BLaER1 treated with 17β-estradiol and CSF1 and Interleukin-3, amounts not matched to agents 10 nM and 100 nM (cell line): ENCODE measurements around the gene PAPSS2.

ENCODE experiments used
- H3K27ac ChIP-seq, 11 experiments: shearing (Covaris generic); formaldehyde crosslinking; 2 replicates each; pipeline ENCODE4 v1.8.1; 2022
- H3K27me3 ChIP-seq, 11 experiments: shearing (Covaris generic); formaldehyde crosslinking; 2 replicates each; pipeline ENCODE4 v1.8.1; 2022
- H3K36me3 ChIP-seq, 11 experiments: shearing (Covaris generic); formaldehyde crosslinking; 2 replicates each; pipeline ENCODE4 v1.8.1; 2022
- H3K4me1 ChIP-seq, 10 experiments: shearing (Covaris generic); formaldehyde crosslinking; 2 replicates each; pipeline ENCODE4 v1.8.1; 2022
- H3K4me2 ChIP-seq, 11 experiments: shearing (Covaris generic); formaldehyde crosslinking; 2 replicates each; pipeline ENCODE4 v1.8.1; 2022
- H3K4me3 ChIP-seq, 10 experiments: shearing (Covaris generic); formaldehyde crosslinking; 2 replicates each; pipeline ENCODE4 v1.8.1; 2022
- H3K9ac ChIP-seq, 11 experiments: shearing (Covaris generic); formaldehyde crosslinking; 2 replicates each; pipeline ENCODE4 v1.8.1; 2022
- H3K9me3 ChIP-seq, 11 experiments: shearing (Covaris generic); formaldehyde crosslinking; replicated peaks in 1 of 11; 2 replicates each; pipeline ENCODE4 v1.8.1; 2022
- H4K20me1 ChIP-seq, 11 experiments: shearing (Covaris generic); formaldehyde crosslinking; 2 replicates each; pipeline ENCODE4 v1.8.1; 2022
- Cebpa-rat ChIP-seq, 11 experiments: shearing (Covaris generic); IDR thresholded peaks; 2 replicates each; pipeline ENCODE4 v1.8.1; 2022

PAPSS2 gene

DNA sequence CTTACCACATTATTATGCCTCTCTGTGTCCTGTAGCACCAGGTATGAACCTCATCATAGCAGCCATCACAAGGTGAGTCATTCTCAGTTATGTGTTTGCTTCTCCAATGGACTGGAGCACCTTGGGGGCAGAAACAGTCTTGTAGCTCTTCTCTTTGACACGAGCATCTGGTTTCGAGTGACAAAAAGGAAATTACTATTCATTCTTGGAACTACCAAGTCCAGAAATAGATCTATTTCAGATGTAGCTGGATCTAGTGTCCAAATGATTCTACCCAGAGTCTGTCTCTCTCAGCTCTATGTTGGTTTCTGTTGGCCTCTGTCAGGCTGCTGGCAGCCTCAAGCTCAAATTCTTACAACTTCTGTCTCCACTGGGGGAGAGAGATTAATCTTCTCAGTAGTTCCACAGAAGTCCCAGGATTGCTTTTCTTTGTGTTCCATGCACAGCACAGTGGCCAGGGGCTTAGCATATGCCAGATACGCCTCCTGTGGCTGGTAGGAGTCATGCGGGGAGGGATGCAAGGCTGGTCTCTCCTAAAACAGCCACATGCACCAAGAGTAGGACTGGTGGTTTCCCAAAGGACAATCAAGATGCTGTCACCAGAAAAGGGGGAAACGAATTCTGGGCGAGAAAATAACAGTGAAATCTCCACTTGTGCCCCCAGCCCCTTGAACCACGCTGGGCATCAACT is 37.2 kb upstream of the PAPSS2 start:
- Histone ChIP-seq H3K27me3 (no peaks in the 10 kb centered on the region), H3K9ac (no peak overlapping the region), H3K4me2 (no peak overlapping the region), H3K9me3 (no peaks in the 10 kb centered on the region), H4K20me1 (no peaks in the 10 kb centered on the region), H3K36me3 (no peaks in the 10 kb centered on the region), H3K4me1 (peaks cover 0 to 5% (median 0%) of the 10 kb centered on the region in 10 experiments; a peak in 3 of 20 replicates), H3K4me3 (no peak overlapping the region), H3K27ac (no peak overlapping the region)
- TF ChIP-seq Cebpa-rat (IDR thresholded peaks at IDR 0.05), result no peak

DNA sequence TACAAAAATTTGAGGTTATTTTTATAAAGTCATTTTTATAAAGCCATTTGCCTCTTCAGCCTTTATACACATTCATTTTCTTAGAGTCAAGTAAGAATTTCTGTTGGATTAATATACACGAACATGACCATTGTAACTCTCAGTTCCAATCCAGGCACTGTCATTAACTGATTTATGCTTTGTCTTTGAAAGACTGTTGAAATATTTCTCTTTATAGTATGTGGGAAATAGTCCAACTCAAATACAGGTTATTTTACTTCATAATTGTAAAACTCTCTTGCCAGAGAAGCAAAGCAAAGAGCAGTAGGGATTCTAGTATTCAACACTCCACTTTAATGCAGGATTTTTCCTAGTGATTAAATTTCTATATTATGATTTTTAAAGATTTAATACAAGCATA is 36.5 kb upstream of the PAPSS2 start:
- Histone ChIP-seq H3K36me3 (no peaks in the 10 kb centered on the region), H3K9ac (no peak overlapping the region), H3K9me3 (no peaks in the 10 kb centered on the region), H3K4me1 (peaks cover 0 to 5% (median 0%) of the 10 kb centered on the region in 10 experiments; a peak in 3 of 20 replicates), H3K27ac (no peak overlapping the region), H3K4me3 (no peak overlapping the region), H3K4me2 (no peak overlapping the region), H4K20me1 (no peaks in the 10 kb centered on the region), H3K27me3 (no peaks in the 10 kb centered on the region)
- TF ChIP-seq Cebpa-rat (IDR thresholded peaks at IDR 0.05), result no peak

DNA sequence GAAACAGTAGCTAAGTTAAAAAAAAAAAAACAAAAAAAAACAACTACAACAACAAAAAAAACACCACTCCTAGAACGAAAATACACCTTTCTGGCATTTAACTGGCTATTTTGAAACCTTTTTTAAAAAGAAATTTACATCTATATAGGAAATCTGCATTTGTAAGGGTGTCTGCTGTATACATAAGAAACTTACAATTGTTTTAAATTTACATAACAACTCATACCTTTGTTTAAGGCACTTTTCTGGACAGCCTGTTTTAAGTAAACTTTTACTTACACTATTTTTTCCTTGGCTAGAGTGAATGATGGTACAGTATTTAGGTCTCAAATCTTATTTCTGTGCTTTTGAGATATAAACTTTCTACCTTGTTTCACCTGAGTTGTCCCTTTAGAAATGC is 34.0 kb upstream of the PAPSS2 start:
- Histone ChIP-seq H3K4me3 (no peak overlapping the region), H3K27me3 (no peaks in the 10 kb centered on the region), H3K9me3 (no peaks in the 10 kb centered on the region), H3K4me2 (no peak overlapping the region), H3K9ac (no peak overlapping the region), H3K4me1 (no peaks in the 10 kb centered on the region), H3K36me3 (no peaks in the 10 kb centered on the region), H3K27ac (no peak overlapping the region), H4K20me1 (no peaks in the 10 kb centered on the region)
- no peak for TF ChIP-seq Cebpa-rat (IDR thresholded peaks at IDR 0.05)

GRCh38 chr10:87626422-87626892 is 33.2 kb upstream of the PAPSS2 start:
- no peak overlapping the region for H3K4me2 ChIP-seq
- H3K9ac ChIP-seq, result no peak overlapping the region
- no peaks in the 10 kb centered on the region; a peak in 2 of 22 replicates for H3K9me3 ChIP-seq
- H3K36me3 ChIP-seq, result no peaks in the 10 kb centered on the region
- H4K20me1 ChIP-seq, result no peaks in the 10 kb centered on the region
- H3K4me3 ChIP-seq, result no peak overlapping the region
- no peak overlapping the region for H3K27ac ChIP-seq
- no peaks in the 10 kb centered on the region for H3K4me1 ChIP-seq
- no peak for TF ChIP-seq Cebpa-rat (IDR thresholded peaks at IDR 0.05)
- no peaks in the 10 kb centered on the region for H3K27me3 ChIP-seq

DNA sequence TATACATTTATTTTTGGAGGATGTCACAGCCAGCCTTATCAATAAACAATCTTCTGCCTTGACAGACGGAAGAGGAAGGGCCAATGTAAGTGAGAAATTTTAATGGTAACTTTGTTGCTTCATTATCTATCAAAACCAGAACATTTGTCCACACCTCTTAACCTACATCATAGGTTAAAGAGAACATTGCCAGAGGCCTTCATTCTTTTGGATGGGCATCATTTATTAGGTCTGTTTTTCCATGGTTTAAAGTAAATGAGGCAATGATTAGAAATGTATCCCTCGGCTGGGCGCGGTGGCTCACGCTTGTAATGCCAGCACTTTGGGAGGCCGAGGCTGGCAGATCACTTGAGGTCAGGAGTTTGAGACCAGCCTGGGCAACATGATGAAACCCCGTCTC is 29.5 kb upstream of the PAPSS2 start:
- Histone ChIP-seq H3K9me3 (peaks cover 0 to 18% (median 6%) of the 10 kb centered on the region in 11 experiments; a peak in 10 of 22 replicates), H4K20me1 (no peaks in the 10 kb centered on the region), H3K27ac (no peak overlapping the region), H3K4me2 (no peak overlapping the region), H3K36me3 (no peaks in the 10 kb centered on the region), H3K4me1 (peaks cover 0 to under 1% (median 0%) of the 10 kb centered on the region in 10 experiments; a peak in 3 of 20 replicates), H3K4me3 (no peak overlapping the region), H3K27me3 (no peaks in the 10 kb centered on the region), H3K9ac (no peak overlapping the region)
- no peak for TF ChIP-seq Cebpa-rat (IDR thresholded peaks at IDR 0.05)

- H3K4me3 ChIP-seq, result no peak overlapping the region
These were observed 27.2 kb upstream of the PAPSS2 start for GRCh38 chr10:87632454-87632853.

GRCh38 chr10:87634311-87634710 is 25.4 kb upstream of the PAPSS2 start:
- H3K9me3 ChIP-seq, result peaks cover 0 to 18% (median 6%) of the 10 kb centered on the region in 11 experiments; a peak in 10 of 22 replicates
- no peaks in the 10 kb centered on the region for H3K27me3 ChIP-seq
- H3K4me3 ChIP-seq, result no peak overlapping the region
- H3K4me1 ChIP-seq, result peaks cover 0 to 19% (median 0%) of the 10 kb centered on the region in 10 experiments; a peak in 7 of 20 replicates
- H3K36me3 ChIP-seq, result no peaks in the 10 kb centered on the region
- no peak overlapping the region for H3K4me2 ChIP-seq
- TF ChIP-seq Cebpa-rat (IDR thresholded peaks at IDR 0.05), result no peak
- no peak overlapping the region for H3K27ac ChIP-seq
- no peak overlapping the region for H3K9ac ChIP-seq
- H4K20me1 ChIP-seq, result no peaks in the 10 kb centered on the region

More at GRCh38 chr10:87632454-87632853, 27.2 kb upstream of the PAPSS2 start:
- Histone ChIP-seq H3K9me3 (peaks cover 0 to 18% (median 6%) of the 10 kb centered on the region in 11 experiments; a peak in 10 of 22 replicates), H3K27me3 (no peaks in the 10 kb centered on the region), H3K9ac (no peak overlapping the region), H3K4me2 (no peak overlapping the region), H4K20me1 (no peaks in the 10 kb centered on the region), H3K4me1 (peaks cover 0 to 19% (median 0%) of the 10 kb centered on the region in 10 experiments; a peak in 7 of 20 replicates), H3K36me3 (no peaks in the 10 kb centered on the region), H3K27ac (no peak overlapping the region)
- TF ChIP-seq Cebpa-rat (IDR thresholded peaks at IDR 0.05), result no peak

DNA sequence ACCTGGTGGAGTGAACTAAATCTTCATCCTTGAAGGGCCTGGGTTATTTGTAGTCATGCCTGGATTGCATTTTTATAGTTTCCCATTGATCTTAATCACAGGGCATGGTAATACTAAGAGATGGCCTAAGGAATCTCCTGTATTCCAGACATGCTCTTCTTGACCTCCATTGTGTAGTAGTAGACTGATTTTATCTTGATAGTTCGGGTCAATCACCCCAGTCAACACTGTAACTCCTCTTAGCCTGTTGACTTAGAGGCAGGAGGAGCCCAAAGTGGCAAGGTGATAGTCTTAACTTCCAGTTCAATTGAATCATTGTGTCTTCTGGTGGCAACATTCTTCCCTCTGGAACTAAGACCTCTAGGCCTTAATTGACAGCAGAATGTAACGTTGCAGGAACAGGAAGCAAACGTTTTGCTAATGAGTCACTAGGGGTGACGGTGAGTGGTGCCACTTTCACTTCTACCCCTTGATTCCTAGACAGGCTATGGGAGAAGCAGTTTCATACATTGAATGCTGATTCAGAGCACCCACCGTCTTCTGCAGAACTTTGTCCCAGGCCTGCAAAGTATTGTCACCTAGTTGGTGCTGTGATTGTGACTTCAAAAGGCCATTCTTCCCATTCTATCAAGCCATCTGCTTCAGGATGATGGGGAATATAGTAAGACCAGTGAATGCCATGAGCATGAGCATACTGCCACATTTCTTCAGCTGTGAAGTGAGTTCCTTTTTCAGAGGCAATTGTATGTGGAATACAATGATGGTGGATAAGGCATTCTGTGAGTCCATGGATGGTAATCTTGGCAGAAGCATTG is 24.0 kb upstream of the PAPSS2 start:
- H4K20me1 ChIP-seq, result no peaks in the 10 kb centered on the region
- H3K4me2 ChIP-seq, result peak overlapping the region in 4 of 11 experiments; percentile 45 to 72 (median 61); a peak in 7 of 22 replicates
- no peaks in the 10 kb centered on the region for H3K36me3 ChIP-seq
- H3K27ac ChIP-seq, result peak overlapping the region in 2 of 11 experiments; percentile 37 to 45; a peak in 3 of 22 replicates
- H3K9ac ChIP-seq, result no peak overlapping the region
- H3K27me3 ChIP-seq, result no peaks in the 10 kb centered on the region
- no peak overlapping the region for H3K4me3 ChIP-seq
- peaks cover 0 to 18% (median 6%) of the 10 kb centered on the region in 11 experiments; a peak in 10 of 22 replicates for H3K9me3 ChIP-seq
- no peak for TF ChIP-seq Cebpa-rat (IDR thresholded peaks at IDR 0.05)
- peaks cover 0 to 19% (median 0%) of the 10 kb centered on the region in 10 experiments; a peak in 7 of 20 replicates for H3K4me1 ChIP-seq

GRCh38 chr10:87636313-87636915 is 23.3 kb upstream of the PAPSS2 start:
- Histone ChIP-seq H3K9ac (no peak overlapping the region), H4K20me1 (no peaks in the 10 kb centered on the region), H3K27ac (no peak overlapping the region), H3K4me2 (peak overlapping the region in 4 of 11 experiments; percentile 45 to 72 (median 61); a peak in 6 of 22 replicates), H3K36me3 (no peaks in the 10 kb centered on the region), H3K9me3 (peaks cover 0 to 18% (median 6%) of the 10 kb centered on the region in 11 experiments; a peak in 9 of 22 replicates), H3K27me3 (no peaks in the 10 kb centered on the region), H3K4me1 (peaks cover 0 to 19% (median 0%) of the 10 kb centered on the region in 10 experiments; a peak in 7 of 20 replicates), H3K4me3 (no peak overlapping the region)
- TF ChIP-seq Cebpa-rat (IDR thresholded peaks at IDR 0.05), result no peak
